GM12875 (cell line): ENCODE measurements around the gene NLGN2.

ENCODE experiments used
- H3K4me3 ChIP-seq: one replicate; pipeline ENCODE4 v1.5.1; 2011; ENCODE audit warnings: low read depth, low read length, control low read depth
- CTCF ChIP-seq: IDR thresholded peaks from 2 replicates; pipeline ENCODE4 v1.5.1; 2011; ENCODE audit warnings: low read depth, mild to moderate bottlenecking, control low read depth, inconsistent platforms, low read length, moderate library complexity, borderline replicate concordance; ENCODE audit not compliant: insufficient read depth

The NLGN2 gene

GRCh38 chr17:7444682-7445618 lies 37.3 kb downstream of the NLGN2 start, which contains the start of gene CHRNB1:
CHRNB1 (plus strand) TSS chr17:7445061; CDS start chr17:7445128, 67 bp downstream.
- no peak within 1 kb of the TSS for H3K4me3 ChIP-seq
- no peak for TF ChIP-seq CTCF

DNA sequence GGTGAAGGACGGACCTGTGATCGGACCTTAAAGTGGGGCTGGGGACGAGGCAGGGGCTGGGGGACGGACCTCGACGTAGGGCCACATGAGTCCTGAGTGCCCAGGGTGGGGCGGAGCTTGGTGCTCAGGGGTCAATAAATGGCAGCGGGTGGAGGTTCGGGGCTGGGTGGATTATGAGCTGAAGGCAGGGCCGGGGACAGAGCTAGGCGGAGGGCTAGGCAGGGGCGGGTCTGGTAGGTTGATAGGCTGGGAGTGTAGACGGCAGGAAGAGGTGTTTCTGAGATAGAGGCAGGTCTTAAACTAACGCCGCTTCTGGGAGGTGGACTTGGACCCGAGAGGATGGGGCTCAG lies 37.9 kb downstream of the NLGN2 start:
- no peak overlapping the region for H3K4me3 ChIP-seq

GRCh38 chr17:7448461-7448860 lies 40.8 kb downstream of the NLGN2 start:
- no peak overlapping the region for H3K4me3 ChIP-seq
- no peak for TF ChIP-seq CTCF

More for the DNA sequence above, 37.9 kb downstream of the NLGN2 start:
- no peak for TF ChIP-seq CTCF

- TF ChIP-seq CTCF: no peak
Measured at GRCh38 chr17:7459961-7460545, 52.4 kb downstream of the NLGN2 start.

GRCh38 chr17:7460850-7461660 lies 53.4 kb downstream of the NLGN2 start:
- H3K4me3 ChIP-seq: no peak overlapping the region
- TF ChIP-seq CTCF: no peak

More at GRCh38 chr17:7459961-7460545, 52.4 kb downstream of the NLGN2 start:
- no peak overlapping the region for H3K4me3 ChIP-seq

GRCh38 chr17:7462474-7463371 lies 55.1 kb downstream of the NLGN2 start:
- H3K4me3 ChIP-seq: no peak overlapping the region
- no peak for TF ChIP-seq CTCF
